Liver (tissue), 9 donors: Measurements from ENCODE around the gene RTN4. TPM values are rescaled to one million over a fixed set of nuclear protein-coding genes. Genes with fewer than 3 reads are reported as not detected.

ENCODE experiments used
- DNase-seq: peaks from one replicate; pipeline ENCODE4 v3.0.0-alpha.2; 2017; ENCODE audit warnings: low spot score
- H3K27ac ChIP-seq, 2 donors: one replicate each; pipeline ENCODE4 v1.7.0; 2013; ENCODE audit warnings: inconsistent platforms in 2 of 2, low read length in 2 of 2, control low read depth in 1 of 2, low read depth in 1 of 2, mild to moderate bottlenecking in 1 of 2
- H3K27me3 ChIP-seq, 4 donors: one replicate each; pipeline versions ENCODE4 v1.6.1 to v1.7.0; 2013; ENCODE audit warnings: low read length in 3 of 4, inconsistent platforms in 1 of 4, mild to moderate bottlenecking in 1 of 4, moderate library complexity in 1 of 4; ENCODE audit not compliant: control insufficient read depth in 4 of 4, insufficient read depth in 4 of 4
- H3K36me3 ChIP-seq, 4 donors: one replicate each; pipeline versions ENCODE4 v1.6.1 to v1.7.0; 2013; ENCODE audit warnings: low read length in 3 of 4, mild to moderate bottlenecking in 3 of 4, low read depth in 1 of 4, moderate library complexity in 1 of 4; ENCODE audit not compliant: control insufficient read depth in 4 of 4, insufficient read depth in 3 of 4
- H3K4me1 ChIP-seq, 4 donors: one replicate each; pipeline versions ENCODE4 v1.6.1 to v1.7.0; 2013; ENCODE audit warnings: low read length in 3 of 4, mild to moderate bottlenecking in 3 of 4, moderate library complexity in 1 of 4; ENCODE audit not compliant: control insufficient read depth in 4 of 4, insufficient read depth in 4 of 4
- H3K4me3 ChIP-seq, 3 donors: one replicate each; pipeline versions ENCODE4 v1.6.1 to v1.7.0; 2013; ENCODE audit warnings: low read length in 3 of 3, control low read depth in 1 of 3, low read depth in 1 of 3, mild to moderate bottlenecking in 1 of 3
- H3K9ac ChIP-seq, 2 donors: one replicate each; pipeline ENCODE4 v1.7.0; 2013; ENCODE audit warnings: low read length in 2 of 2, mild to moderate bottlenecking in 2 of 2, moderate library complexity in 2 of 2, control low read depth in 1 of 2, low read depth in 1 of 2
- H3K9me3 ChIP-seq, 4 donors: one replicate each; pipeline versions ENCODE4 v1.6.1 to v1.7.0; 2013; ENCODE audit warnings: low read length in 3 of 4; ENCODE audit not compliant: control insufficient read depth in 4 of 4
- ATF3 ChIP-seq: IDR thresholded peaks from 2 replicates; pipeline ENCODE4 v1.6.1; 2016; ENCODE audit warnings: antibody characterized with exemption
- CTCF ChIP-seq: fragments of 150-350 bp; IDR thresholded peaks from 2 replicates; pipeline ENCODE4 v1.5.1; 2017; ENCODE audit warnings: improper control_type of control experiment, low read depth, low read length; ENCODE audit not compliant: missing input control
- EGR1 ChIP-seq, 2 donors: IDR thresholded peaks; 2 replicates each; pipeline ENCODE4 v1.6.1; 2016 to 2018; ENCODE audit warnings: antibody characterized with exemption in 2 of 2, low read depth in 2 of 2
- FOXA1 ChIP-seq: IDR thresholded peaks from 2 replicates; pipeline ENCODE4 v1.6.1; 2016; ENCODE audit warnings: antibody characterized with exemption
- FOXA2 ChIP-seq: IDR thresholded peaks from 2 replicates; pipeline ENCODE4 v1.6.1; 2016; ENCODE audit warnings: antibody characterized with exemption
- GABPA ChIP-seq, 2 donors: IDR thresholded peaks in 1 of 2; conservative IDR thresholded peaks in 1 of 2; 2 replicates each; pipeline ENCODE4 v1.6.1; 2016; ENCODE audit warnings: antibody characterized with exemption in 2 of 2, mild to moderate bottlenecking in 1 of 2, moderate library complexity in 1 of 2
- HNF4A ChIP-seq, 2 donors: conservative IDR thresholded peaks; 2 replicates each; pipeline ENCODE4 v1.6.1; 2016; ENCODE audit warnings: antibody characterized with exemption in 2 of 2, mild to moderate bottlenecking in 2 of 2
- HNF4G ChIP-seq: IDR thresholded peaks from 2 replicates; pipeline ENCODE4 v1.6.1; 2016; ENCODE audit warnings: antibody characterized with exemption
- JUND ChIP-seq, 2 donors: IDR thresholded peaks; 2 replicates each; pipeline ENCODE4 v1.6.1; 2016; ENCODE audit warnings: antibody characterized with exemption in 2 of 2
- MAX ChIP-seq: IDR thresholded peaks from 2 replicates; pipeline ENCODE4 v1.6.1; 2016; ENCODE audit warnings: antibody characterized with exemption
- NR2F2 ChIP-seq: IDR thresholded peaks from 2 replicates; pipeline ENCODE4 v1.6.1; 2016; ENCODE audit warnings: antibody characterized with exemption
- RAD21 ChIP-seq, 2 donors: IDR thresholded peaks; 2 replicates each; pipeline ENCODE4 v1.6.1; 2016; ENCODE audit warnings: antibody characterized with exemption in 2 of 2, mild to moderate bottlenecking in 2 of 2
- RXRA ChIP-seq, 2 donors: IDR thresholded peaks; 2 replicates each; pipeline ENCODE4 v1.6.1; 2017 to 2018; ENCODE audit warnings: antibody characterized with exemption in 2 of 2, mild to moderate bottlenecking in 1 of 2
- TAF1 ChIP-seq: conservative IDR thresholded peaks from 2 replicates; pipeline ENCODE4 v1.6.1; 2016; ENCODE audit warnings: antibody characterized with exemption, mild to moderate bottlenecking
- YY1 ChIP-seq: IDR thresholded peaks from 2 replicates; pipeline ENCODE4 v1.6.1; 2016; ENCODE audit warnings: antibody characterized with exemption, mild to moderate bottlenecking
- WGBS: extraction: QIAGEN DNeasy Blood & Tissue Kit; methylation state at CpG from one replicate; pipeline ENCODE4 v1.1.7; 2013; 5-methylcytosine and 5-hydroxymethylcytosine counted together
- polyA plus RNA-seq, 2 donors: library from polyadenylated mRNA; stranded (reverse) in 1 of 2; unstranded in 1 of 2; fragments of 200-250 nt in 1 of 2; fragments of >200 nt in 1 of 2; fragmentation: Nextera tagmentation in 1 of 2; extraction: Ambion mirVana in 1 of 2; gene quantifications; one replicate each; pipeline versions ENCODE4 v1.2.1 to v1.2.3, GENCODE V29; 2013 to 2015
- total RNA-seq, 2 donors: library from RNA; depleted of rRNA; stranded (reverse); fragments of >200 nt; gene quantifications; one replicate each; pipeline ENCODE4 v1.2.3, GENCODE V29; 2014
- TF ChIP-seq, protein P1 (sequence below): IDR thresholded peaks from 2 replicates; pipeline ENCODE4 v1.6.1; 2016; ENCODE audit warnings: antibody characterized with exemption
- TF ChIP-seq, protein P2 (sequence below): IDR thresholded peaks from 2 replicates; pipeline ENCODE4 v1.6.1; 2016; ENCODE audit warnings: antibody characterized with exemption, mild to moderate bottlenecking
- donor health status: healthy.
- donor health status: healthy.
- donor health status: healthy.
- donor health status: healthy.
- donor health status: healthy.

Gene RTN4
- total and polyA plus RNA-seq, 4 donors, result 73.5 to 348 (median 151) TPM

GRCh38 chr2:54936766-54937165, 113.5 kb downstream of the RTN4 start:
- H3K27me3 ChIP-seq, result no peaks in the 10 kb centered on the region
- no peak overlapping the region for H3K27ac ChIP-seq
- H3K36me3 ChIP-seq, result no peaks in the 10 kb centered on the region
- WGBS, result 85% methylated on average over 8 of the region's 8 CpGs
- peaks cover 0 to 4% (median 0%) of the 10 kb centered on the region in 4 donors for H3K9me3 ChIP-seq
- no peak for DNase-seq
- H3K4me1 ChIP-seq, result no peaks in the 10 kb centered on the region
- no peak overlapping the region for H3K9ac ChIP-seq
- no peak for TF ChIP-seq FOXA2
- TF ChIP-seq CTCF, result no peak
- TF ChIP-seq HNF4G, result no peak
- TF ChIP-seq NR2F2, result no peak
- TF ChIP-seq, protein P1, sequence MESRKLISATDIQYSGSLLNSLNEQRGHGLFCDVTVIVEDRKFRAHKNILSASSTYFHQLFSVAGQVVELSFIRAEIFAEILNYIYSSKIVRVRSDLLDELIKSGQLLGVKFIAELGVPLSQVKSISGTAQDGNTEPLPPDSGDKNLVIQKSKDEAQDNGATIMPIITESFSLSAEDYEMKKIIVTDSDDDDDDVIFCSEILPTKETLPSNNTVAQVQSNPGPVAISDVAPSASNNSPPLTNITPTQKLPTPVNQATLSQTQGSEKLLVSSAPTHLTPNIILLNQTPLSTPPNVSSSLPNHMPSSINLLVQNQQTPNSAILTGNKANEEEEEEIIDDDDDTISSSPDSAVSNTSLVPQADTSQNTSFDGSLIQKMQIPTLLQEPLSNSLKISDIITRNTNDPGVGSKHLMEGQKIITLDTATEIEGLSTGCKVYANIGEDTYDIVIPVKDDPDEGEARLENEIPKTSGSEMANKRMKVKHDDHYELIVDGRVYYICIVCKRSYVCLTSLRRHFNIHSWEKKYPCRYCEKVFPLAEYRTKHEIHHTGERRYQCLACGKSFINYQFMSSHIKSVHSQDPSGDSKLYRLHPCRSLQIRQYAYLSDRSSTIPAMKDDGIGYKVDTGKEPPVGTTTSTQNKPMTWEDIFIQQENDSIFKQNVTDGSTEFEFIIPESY, result no peak
- TF ChIP-seq, protein P2, sequence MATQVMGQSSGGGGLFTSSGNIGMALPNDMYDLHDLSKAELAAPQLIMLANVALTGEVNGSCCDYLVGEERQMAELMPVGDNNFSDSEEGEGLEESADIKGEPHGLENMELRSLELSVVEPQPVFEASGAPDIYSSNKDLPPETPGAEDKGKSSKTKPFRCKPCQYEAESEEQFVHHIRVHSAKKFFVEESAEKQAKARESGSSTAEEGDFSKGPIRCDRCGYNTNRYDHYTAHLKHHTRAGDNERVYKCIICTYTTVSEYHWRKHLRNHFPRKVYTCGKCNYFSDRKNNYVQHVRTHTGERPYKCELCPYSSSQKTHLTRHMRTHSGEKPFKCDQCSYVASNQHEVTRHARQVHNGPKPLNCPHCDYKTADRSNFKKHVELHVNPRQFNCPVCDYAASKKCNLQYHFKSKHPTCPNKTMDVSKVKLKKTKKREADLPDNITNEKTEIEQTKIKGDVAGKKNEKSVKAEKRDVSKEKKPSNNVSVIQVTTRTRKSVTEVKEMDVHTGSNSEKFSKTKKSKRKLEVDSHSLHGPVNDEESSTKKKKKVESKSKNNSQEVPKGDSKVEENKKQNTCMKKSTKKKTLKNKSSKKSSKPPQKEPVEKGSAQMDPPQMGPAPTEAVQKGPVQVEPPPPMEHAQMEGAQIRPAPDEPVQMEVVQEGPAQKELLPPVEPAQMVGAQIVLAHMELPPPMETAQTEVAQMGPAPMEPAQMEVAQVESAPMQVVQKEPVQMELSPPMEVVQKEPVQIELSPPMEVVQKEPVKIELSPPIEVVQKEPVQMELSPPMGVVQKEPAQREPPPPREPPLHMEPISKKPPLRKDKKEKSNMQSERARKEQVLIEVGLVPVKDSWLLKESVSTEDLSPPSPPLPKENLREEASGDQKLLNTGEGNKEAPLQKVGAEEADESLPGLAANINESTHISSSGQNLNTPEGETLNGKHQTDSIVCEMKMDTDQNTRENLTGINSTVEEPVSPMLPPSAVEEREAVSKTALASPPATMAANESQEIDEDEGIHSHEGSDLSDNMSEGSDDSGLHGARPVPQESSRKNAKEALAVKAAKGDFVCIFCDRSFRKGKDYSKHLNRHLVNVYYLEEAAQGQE, result no peak
- no peak for TF ChIP-seq GABPA (IDR thresholded peaks at IDR 0.05 in 1 of 2, conservative IDR thresholded peaks at IDR 0.05 in 1 of 2)
- no peak for TF ChIP-seq TAF1
- TF ChIP-seq ATF3, result no peak
- no peak for TF ChIP-seq JUND (IDR thresholded peaks at IDR 0.05)
- TF ChIP-seq RAD21 (IDR thresholded peaks at IDR 0.05), result no peak
- no peak for TF ChIP-seq RXRA (IDR thresholded peaks at IDR 0.05)
- H3K4me3 ChIP-seq, result no peak overlapping the region

DNA sequence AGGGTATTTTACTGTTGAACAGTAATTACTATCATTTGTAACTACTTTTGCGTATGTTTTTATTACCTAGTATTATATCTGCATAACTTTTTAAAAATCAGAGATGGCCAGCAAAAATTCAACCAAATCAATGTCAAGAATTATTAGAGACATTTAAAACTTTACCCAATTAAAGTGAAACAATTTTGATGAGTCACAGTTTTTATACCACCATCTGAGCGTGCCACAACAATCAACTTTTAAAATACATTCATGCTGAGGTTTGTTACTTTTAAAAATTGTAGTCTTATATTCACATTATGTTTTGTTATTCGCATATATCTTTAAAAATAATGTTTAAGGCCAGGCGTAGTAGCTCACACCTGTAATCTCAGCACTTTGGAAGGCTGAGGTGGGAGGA, 114.9 kb downstream of the RTN4 start:
- DNase-seq, result no peak
- no peaks in the 10 kb centered on the region for H3K4me1 ChIP-seq
- 95% methylated on average over 4 of the region's 4 CpGs for WGBS
- H3K9ac ChIP-seq, result no peak overlapping the region
- H3K27ac ChIP-seq, result no peak overlapping the region
- peaks cover 0 to 4% (median 0%) of the 10 kb centered on the region in 4 donors for H3K9me3 ChIP-seq
- no peak overlapping the region for H3K4me3 ChIP-seq
- H3K27me3 ChIP-seq, result no peaks in the 10 kb centered on the region
- no peaks in the 10 kb centered on the region for H3K36me3 ChIP-seq
- TF ChIP-seq CTCF, result no peak
- no peak for TF ChIP-seq FOXA1
- TF ChIP-seq RXRA (IDR thresholded peaks at IDR 0.05), result no peak
- no peak for TF ChIP-seq TAF1
- TF ChIP-seq MAX, result no peak
- TF ChIP-seq, protein P2, result no peak
- no peak for TF ChIP-seq YY1
- no peak for TF ChIP-seq ATF3
- no peak for TF ChIP-seq HNF4G
- no peak for TF ChIP-seq GABPA (IDR thresholded peaks at IDR 0.05 in 1 of 2, conservative IDR thresholded peaks at IDR 0.05 in 1 of 2)
- TF ChIP-seq HNF4A (conservative IDR thresholded peaks at IDR 0.05), result no peak
- no peak for TF ChIP-seq FOXA2
- no peak for TF ChIP-seq RAD21 (IDR thresholded peaks at IDR 0.05)
- TF ChIP-seq EGR1 (IDR thresholded peaks at IDR 0.05; ENCODE audit: low read depth in 2 of 2), result no peak
